ENCODE results near the gene KRT20. TPM values are rescaled to one million over a fixed set of nuclear protein-coding genes. Genes with fewer than 3 reads are reported as not detected.

KRT20 gene
- total RNA-seq, 4 donors from 2014 or later, result not detected

DNA sequence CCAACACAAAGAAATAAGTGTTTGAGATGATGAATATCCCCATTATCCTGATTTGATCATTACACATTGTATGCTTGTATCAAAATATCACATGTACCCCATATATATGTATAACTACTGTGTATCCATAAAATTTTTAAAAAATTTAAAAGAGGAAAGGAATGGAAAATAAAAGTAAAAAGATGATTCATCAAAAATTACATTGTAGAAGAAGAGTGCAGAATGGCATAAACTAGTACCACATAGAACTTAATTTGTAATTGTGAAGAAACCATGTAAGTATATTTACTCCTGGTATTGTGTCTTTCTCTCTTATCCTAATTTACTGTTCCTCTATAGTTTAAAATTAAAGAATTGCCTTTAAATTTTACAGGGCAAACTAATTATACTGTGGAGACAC lies 51.2 kb downstream of the KRT20 start:
- TF ChIP-seq CTCF (IDR thresholded peaks at IDR 0.05; ENCODE audit: low read depth), result no peak

GRCh38 chr17:40832840-40833239 lies 52.2 kb downstream of the KRT20 start:
- no peak for TF ChIP-seq CTCF (IDR thresholded peaks at IDR 0.05; ENCODE audit: low read depth)

DNA sequence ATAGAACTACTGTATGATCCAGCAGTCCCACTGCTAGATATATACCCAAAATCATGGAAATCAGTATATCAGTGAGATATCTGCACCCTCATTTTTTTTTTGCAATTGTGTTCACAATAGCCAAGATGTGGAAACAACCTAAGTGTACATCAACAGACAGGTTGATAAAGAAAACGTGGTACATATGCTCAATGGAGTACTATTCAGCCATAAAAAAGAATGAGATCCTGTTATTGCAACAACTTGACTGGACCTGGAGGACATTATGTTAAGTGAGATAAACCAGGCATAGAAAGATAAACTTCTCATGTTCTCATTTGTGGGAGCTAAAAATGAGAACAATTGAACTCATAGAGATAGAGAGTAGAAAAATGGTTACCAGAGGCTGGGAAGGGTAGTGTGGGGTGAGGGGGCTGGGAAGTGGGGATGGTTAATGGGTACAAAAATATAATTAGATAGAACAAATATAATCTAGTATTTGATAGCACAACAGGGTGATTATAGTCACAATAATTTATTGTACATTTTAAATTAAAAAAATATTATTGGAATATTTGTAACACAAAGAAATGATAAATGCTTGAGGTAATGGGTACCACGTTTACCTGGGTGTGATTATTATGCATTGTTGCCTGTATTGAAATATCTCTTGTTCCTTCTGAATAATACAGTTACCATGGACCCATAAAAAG lies 54.8 kb downstream of the KRT20 start:
- no peak for TF ChIP-seq CTCF (IDR thresholded peaks at IDR 0.05; ENCODE audit: low read depth)

- TF ChIP-seq CTCF (IDR thresholded peaks at IDR 0.05; ENCODE audit: low read depth), result no peak
Observed at GRCh38 chr17:40828454-40829044, 56.5 kb downstream of the KRT20 start.

GRCh38 chr17:40827746-40828453 lies 57.1 kb downstream of the KRT20 start:
- no peak for TF ChIP-seq CTCF (IDR thresholded peaks at IDR 0.05; ENCODE audit: low read depth)

Other genes with a start within 250 kb of the KRT20 start
- gene SMARCE1, start 237.4 kb downstream of the KRT20 start, total RNA-seq, result 100 to 1,000 TPM in 1 of 4 donors, 10 to 100 TPM in 3; 76.5 to 111 (median 88.4) TPM
- gene KRT222, start 220.1 kb downstream of the KRT20 start, total RNA-seq, result 1 to 10 TPM in 1 of 4 donors, under 1 TPM in 3; 0.22 to 2.0 (median 0.69) TPM
- not detected for gene KRT24, start 181.5 kb downstream of the KRT20 start, total RNA-seq
- not detected for gene KRT25, start 129.9 kb downstream of the KRT20 start, total RNA-seq
- not detected for gene KRT26, start 113.0 kb downstream of the KRT20 start, total RNA-seq
- gene KRT27, start 102.7 kb downstream of the KRT20 start, total RNA-seq, result not detected
- not detected for gene KRT28, start 85.3 kb downstream of the KRT20 start, total RNA-seq
- 10 to 100 TPM in 1 of 4 donors, 1 to 10 TPM in 3; 4.8 to 14.0 (median 7.4) TPM for gene KRT10, start 62.6 kb downstream of the KRT20 start, total RNA-seq
- gene KRT12, start 18.0 kb downstream of the KRT20 start, total RNA-seq, result 1 to 10 TPM in 1 of 4 donors, not detected in 3; 1.2 TPM
- not detected for gene KRT23, start 52.4 kb upstream of the KRT20 start, total RNA-seq
- gene KRT39, start 81.7 kb upstream of the KRT20 start, total RNA-seq, result not detected
- not detected for gene KRT40, start 99.1 kb upstream of the KRT20 start, total RNA-seq
- not detected for gene KRTAP3-3, start 108.9 kb upstream of the KRT20 start, total RNA-seq
- gene KRTAP3-2, start 114.7 kb upstream of the KRT20 start, total RNA-seq, result not detected
- not detected for gene KRTAP3-1, start 123.9 kb upstream of the KRT20 start, total RNA-seq
- not detected for gene KRTAP1-5, start 142.0 kb upstream of the KRT20 start, total RNA-seq
- not detected for gene KRTAP1-4, start 145.0 kb upstream of the KRT20 start, total RNA-seq
- gene KRTAP1-3, start 149.6 kb upstream of the KRT20 start, total RNA-seq, result not detected
- gene KRTAP1-1, start 156.2 kb upstream of the KRT20 start, total RNA-seq, result not detected
- not detected for gene KRTAP2-1, start 162.1 kb upstream of the KRT20 start, total RNA-seq
- not detected for gene KRTAP2-2, start 170.0 kb upstream of the KRT20 start, total RNA-seq
- not detected for gene KRTAP2-3, start 174.9 kb upstream of the KRT20 start, total RNA-seq
- not detected for gene KRTAP2-4, start 180.6 kb upstream of the KRT20 start, total RNA-seq
- not detected for gene KRTAP4-7, start 198.9 kb upstream of the KRT20 start, total RNA-seq
- not detected for gene KRTAP4-8, start 212.9 kb upstream of the KRT20 start, total RNA-seq
- gene KRTAP4-16, start 217.0 kb upstream of the KRT20 start, total RNA-seq, result not detected
- not detected for gene KRTAP4-9, start 220.1 kb upstream of the KRT20 start, total RNA-seq
- gene KRTAP4-11, start 233.1 kb upstream of the KRT20 start, total RNA-seq, result not detected
- not detected for gene KRTAP4-12, start 238.9 kb upstream of the KRT20 start, total RNA-seq

All from subcutaneous adipose tissue (tissue), 4 donors.